Middle frontal gyrus (tissue), 1 donor: Measurements from ENCODE around the gene MALRD1.

Experiments
- DNase-seq: peaks from one replicate; pipeline ENCODE4 v3.0.0-alpha.2; 2015; ENCODE audit warnings: low spot score; ENCODE audit errors: extremely low spot score

MALRD1 gene

DNA sequence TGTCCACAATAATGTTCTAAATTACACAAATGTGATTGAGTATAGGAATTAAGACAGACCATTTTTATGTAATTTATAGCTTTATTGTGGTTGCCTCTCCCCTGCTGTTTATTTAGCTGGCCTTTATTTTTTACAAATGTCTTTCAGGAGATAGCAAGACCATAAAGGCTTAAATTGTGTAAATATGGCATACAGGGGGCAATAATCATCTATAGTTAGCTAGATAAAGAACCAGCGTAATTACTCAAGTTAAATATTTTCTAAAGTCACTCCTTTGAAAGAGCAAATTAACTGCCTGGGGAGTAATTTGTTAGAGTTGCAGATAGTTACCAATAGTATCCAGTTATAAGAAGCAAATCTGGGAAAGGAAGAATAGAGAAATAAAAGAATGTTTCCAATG is at the start of gene MALRD1:
Gene MALRD1 (plus strand): TSS at position 313 of the 400 bp plus-strand sequence. CDS start 138 bp downstream, outside the sequence.
- no peak for DNase-seq

DNA sequence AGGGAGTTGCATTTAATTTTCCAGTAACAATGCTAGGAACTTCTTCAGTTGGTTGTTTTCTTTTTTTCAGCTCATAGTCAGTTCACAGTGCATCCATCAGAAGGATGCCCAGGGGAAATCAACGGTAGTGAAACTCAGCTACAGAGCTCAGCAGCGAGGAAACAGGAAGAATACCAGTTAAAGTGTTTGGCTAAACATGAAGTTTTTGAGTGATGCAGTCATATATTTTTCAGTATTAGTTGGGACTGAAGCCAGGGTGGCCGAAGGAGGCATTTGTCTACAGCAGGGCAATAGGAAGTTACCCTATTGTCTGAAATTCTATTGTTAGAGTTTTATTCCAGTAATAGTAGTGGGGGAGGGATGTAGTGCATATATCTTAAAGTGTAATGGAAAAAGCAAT is 45.3 kb upstream of the MALRD1 start:
- DNase-seq = no peak

DNA sequence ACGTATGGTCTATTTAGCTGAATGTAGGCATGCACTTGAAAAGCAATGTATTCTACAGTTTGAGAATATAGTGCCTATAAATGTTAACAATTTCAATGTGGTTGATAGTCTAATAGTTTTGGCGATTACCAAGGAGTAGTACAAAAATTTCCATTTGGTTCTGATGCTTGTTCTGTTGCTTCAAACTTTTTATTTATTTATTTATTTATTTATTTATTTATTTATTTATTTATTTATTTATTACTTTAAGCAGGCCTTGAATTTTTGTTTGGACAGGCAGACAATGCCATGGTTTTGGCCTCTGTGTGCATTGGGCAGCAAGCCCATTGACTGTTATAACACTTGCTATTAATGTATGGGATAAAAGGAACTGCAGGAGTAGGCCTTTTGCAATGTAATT is 36.5 kb upstream of the MALRD1 start:
- no peak for DNase-seq

DNA sequence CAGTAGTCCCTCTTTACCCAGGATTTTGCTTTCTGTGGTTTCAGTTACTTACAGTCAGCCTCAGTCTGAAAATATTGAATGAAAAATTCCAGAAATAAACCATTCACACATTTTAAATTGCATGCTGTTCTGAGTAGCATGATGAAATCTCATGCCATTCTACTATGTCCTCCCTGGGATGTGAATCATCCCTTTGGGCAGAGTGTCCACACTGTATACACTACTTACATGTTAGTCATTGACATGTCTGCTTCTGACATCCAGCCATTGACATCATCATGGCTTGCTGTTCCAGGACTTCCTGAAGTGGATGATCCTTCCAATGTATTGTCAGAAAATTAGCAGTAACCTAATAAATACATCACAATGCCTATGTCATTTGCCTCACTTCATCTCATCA is 34.6 kb upstream of the MALRD1 start:
- DNase-seq = no peak

DNA sequence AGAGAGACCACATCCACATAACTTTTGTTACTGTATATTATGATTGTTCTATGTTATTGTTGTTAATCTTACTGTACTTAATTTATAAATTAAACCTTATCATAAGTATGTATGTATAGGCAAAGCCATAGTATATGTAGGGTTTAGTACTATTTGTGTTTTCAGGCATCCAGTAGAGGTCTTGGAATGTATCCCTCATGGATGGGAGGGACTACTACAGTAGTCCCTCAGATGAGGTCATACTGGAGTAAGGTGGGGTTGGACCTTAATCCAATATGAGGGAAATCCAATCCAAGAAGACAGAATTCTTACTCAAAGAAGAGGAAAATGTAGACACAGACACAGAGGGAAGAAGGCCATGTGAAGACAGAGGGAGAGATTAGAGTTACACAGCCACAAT is 34.1 kb upstream of the MALRD1 start:
- DNase-seq = no peak

DNA sequence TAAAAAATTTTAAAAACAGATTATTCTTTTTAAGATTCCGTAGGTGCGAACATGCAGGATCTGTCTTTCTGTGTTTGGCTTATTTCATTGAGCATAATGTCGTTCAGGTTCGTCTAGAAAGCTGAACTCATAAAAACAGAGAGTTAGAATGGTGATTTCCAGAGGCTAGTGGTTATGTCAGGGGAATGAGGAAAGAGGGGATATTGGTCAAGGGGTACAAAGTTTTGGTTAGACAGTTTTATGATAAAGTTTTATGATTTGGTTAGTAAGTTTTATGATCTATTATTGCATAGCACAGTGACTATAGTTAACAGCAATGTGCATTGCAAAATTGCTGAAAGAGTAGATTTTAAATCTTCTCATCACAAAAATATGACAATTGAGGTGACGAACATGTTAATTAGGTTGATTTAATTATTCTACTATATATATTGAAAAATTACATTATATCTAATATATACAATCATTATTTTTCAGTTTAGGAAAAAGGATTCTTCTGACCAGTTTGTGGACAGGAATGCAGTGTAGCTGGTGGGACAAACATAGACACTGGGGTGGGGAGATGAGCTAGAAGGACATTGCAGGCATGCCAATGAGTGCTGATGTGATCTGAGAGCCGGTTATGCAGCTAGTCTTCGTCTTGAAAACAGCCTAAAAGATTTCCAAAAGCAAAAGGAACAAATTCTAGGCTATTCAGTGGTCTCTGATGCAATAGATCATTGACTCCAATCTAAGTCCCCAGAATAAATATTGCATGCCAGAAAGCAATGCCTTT is 31.3 kb upstream of the MALRD1 start:
- no peak for DNase-seq

DNA sequence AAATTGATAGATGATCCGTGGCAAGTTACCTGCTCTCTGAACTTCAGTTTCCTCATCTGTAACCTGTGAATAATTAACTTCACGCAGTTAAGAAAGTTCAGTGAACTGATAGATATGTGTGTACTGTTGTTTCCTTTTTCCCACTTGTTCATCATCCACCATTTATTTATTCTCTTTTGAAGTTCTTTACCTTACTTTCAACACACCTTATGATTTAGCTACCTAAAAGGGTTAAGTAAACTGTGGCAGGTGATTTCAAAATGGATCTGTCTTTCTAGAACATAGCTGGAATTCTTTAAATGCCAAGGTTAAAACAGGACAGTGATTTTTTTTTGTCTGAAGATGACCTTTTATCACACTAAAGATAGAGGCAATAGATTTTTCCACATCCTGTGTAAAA is 27.4 kb upstream of the MALRD1 start:
- no peak for DNase-seq

DNA sequence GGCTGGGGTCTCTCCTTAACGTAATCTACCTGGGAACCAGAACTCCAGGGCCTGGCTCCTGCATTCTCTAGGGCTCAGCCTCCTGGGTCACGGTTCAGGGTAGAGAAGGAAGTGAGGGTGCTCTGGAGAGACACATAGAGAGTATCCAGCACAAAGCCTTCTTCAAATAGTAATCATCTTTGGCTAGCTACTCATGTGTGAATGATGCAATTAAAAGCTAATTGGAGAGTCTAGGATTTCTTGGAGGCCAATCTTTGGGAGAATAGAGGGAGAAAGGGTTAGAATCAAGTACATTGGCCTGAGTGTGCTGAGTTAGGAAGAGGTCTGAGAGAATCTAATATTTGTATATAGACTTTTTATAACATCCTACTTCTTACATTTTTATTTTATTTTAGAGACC is 24.0 kb upstream of the MALRD1 start:
- DNase-seq = no peak

DNA sequence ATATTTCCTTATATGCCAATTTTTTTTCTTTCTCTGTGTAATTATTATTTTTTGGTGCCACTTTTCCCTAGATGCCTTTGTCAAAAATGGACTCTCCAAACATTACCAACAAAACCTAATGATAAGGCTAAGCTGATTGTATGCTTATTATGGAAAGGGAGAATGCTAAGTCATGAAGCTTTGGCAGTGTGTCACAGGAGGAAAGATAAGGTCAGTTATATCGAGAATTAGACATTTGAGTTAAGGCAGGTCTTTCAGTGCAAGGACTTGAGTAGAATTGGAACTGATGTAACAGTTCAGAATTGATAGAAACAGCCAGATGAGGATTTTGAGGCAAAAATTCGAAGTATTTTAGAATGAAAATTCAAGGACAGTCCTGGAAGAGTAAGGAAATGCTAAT is 16.8 kb upstream of the MALRD1 start:
- no peak for DNase-seq

DNA sequence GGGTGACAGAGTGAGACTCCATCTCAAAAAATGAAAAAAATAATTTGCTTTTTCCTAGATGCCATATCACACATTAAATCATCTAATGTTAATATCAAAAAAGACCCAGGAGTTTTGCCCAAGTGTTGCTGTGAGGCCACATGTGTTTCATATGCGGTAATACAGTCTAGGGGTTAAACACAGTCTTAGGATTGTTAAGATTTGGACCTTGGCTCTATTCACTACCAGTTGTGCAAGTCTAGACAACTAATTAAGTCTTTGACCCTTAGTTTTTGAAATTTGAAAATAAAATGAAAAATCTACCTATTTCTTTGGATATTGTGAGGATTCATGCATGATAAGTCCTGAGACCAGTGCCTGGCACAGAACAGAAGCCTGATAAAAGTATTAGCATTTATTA is 14.9 kb upstream of the MALRD1 start:
- no peak for DNase-seq

DNA sequence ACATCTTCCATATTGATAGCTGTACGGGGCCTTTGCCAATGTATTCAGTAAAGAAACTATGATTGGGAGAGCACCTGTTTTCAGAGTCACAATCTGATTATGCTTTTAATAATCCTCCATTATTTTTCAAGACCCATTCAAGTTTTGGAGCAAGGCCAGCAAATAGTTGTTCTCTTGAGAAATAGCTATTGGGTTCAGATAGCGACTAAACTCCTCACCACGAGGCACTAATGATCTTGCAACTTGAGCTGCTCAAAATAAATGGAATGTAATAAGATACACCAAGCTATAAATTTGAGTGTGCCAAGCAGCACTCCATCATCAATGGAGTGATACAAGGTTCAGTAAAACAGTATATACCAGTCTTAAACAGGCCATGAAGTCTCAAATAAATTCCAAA is 7.4 kb upstream of the MALRD1 start:
- DNase-seq = no peak

DNA sequence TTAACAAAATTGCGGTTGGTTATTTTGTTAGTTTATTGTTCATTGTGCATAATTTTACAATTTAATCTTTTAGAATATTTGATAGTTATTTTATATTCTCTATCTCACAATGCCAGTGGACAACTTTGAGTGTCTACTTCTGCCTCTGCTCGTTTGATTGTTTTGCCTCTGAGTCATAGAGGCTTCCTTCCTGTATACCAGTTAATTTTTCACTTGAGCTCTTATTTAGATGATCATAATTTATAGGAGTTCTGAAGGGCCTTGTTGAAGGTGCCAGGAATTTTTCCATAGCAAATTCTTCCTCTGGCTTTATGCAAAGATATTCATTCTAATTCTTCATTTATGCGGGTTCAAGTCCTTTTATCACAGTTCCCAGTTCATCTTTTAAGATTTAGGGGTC is 5.2 kb upstream of the MALRD1 start:
- DNase-seq = no peak

DNA sequence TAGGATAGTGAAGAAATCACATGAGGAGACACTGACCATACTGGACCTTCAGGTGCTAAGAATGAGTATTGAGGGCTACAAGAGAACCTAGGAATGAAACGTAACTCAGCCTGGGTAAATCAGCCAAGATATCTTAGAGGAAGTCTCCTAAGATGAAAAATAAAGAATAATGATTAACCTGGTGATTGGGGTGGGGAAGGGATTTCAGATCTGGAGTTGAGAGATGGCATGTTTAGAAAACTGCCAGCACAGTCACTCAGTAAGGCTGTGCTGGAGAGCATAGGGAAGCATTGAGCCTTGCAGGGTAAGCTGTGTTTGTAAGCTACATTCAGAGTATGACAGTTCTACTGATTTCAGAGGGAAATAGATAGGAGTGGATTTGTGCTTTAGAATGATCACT is 1.9 kb upstream of the MALRD1 start:
- DNase-seq = no peak

DNA sequence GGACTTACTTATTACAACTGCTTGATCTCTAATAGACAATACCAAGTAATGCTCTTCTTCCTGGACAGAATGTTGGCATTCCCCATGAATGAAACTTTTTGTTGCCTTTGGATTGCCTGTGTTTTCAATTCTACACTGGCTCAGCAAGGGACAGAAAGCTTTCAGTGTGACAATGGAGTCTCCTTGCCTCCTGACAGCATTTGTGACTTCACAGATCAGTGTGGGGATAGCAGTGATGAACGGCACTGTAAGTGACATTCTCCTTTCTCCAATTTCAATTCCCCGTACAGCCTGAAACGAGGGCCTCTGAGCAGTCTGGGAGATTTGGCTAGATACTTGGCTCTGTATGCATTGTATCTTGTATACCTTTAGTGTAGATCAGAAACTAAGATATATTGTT is 290 bp downstream of the MALRD1 start:
- DNase-seq = no peak

DNA sequence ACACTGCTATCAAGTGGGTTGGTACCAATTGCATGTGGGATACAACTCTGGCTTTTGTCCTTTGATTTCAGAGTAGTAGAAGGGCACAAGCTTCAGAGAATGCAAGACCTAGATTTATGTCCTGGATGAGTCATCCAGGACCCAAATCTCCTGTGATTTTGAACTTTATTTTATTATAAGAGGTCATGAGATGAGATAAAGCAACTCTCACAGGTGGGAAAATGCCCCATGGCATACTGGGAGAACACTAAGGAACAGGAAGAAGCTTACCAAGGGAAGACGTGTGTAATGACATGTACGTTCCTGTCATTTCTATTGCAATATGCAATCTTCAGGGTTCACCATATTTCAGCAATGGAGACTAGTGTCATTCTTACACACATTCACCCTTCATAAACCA is 966 bp downstream of the MALRD1 start:
- no peak for DNase-seq

DNA sequence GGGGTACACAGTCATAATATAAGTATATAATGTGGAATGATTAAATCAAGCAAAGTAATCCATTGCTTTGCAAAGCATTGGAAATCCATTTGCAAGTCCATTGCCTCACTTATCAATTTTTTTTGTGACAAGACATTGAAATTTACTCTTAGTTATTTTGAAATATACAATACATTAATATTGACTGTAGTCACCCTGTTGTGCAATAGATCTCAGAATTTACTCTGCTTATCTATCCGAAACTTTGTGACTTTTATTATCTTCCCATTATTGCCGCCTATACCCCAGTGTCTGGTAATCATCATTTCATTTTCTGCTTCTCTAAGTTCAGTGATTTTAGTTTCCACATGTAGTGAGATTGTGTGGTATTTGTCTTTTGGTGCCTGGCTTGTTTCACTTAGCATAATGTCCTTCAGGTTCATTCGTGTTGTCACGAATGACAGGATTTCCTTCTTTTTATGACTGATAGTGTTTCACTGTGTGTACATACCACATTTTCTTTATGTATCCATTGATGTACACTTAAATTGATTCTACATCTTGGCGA is 5.8 kb downstream of the MALRD1 start:
- DNase-seq = no peak

DNA sequence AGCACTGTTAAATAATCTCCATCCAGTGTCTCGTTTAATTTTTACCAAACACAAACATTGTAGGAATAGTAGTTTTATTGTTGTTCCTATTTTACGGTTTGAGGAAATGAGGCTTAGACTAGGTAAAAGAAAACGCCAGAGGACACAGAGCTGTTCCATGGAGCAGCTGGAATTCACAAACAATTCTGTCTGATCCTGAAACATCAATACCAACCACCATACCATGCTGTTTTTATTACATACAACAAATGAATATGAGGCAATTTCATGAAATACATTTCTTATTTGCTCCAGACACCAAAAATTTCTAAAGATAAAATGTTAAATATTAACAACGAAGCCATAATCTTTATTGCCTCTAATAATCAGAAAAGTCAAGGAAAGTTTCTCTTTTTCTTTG is 9.4 kb downstream of the MALRD1 start:
- DNase-seq = no peak

DNA sequence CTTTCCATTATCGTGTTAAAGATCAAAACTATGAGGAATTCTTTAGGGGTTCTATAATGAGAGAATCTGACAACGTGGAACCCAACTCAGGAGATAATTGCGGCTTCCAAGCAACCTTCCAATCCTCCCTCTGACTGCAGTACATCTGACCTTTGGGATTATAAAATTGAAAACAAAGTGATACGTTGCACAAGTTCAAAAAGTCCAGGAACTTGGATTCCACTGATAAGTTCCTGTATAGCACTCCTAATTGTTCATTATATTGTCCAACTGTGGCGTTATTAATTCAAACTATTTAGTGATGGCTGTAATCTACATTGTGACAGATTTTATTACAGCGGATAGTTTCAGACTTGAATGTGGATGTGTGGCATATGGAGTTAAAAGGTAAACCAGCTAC is 15.4 kb downstream of the MALRD1 start:
- DNase-seq = no peak

DNA sequence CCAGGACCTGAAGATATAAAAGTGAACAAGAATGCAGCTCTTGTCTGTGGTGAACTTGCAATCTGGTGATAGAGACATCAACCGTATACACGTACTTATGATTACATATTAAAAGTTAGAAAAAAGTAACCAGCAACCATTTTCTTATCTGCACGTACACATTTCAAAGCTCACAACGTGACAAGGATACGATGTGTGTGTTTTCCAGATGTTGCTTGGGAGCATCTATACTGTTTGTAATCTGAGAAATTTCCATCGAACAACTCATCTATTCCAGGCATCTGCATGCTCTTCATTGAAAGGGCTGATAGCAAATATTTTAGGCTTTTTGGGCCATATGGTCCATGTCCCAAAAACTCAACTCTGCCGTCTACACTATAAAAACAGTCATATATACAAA is 23.3 kb downstream of the MALRD1 start:
- no peak for DNase-seq

DNA sequence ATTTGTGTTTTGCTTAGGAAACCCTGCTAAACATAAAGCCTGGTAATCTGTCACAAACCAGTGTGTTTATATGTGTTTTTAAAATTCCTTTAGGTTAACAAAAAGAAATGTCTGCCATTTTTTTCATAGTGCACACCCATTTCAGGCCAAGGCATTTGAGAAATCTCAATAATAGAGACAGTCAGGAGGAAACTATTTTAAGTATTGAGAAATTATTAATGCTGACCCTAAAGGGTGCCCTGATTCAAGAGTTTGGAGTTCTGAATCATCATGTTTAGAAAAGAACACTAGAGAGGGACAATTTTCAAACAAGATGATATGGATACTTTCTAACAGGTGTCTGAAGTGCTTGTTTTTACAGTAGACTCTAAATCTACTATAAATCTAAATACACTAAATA is 28.7 kb downstream of the MALRD1 start:
- DNase-seq = no peak

DNA sequence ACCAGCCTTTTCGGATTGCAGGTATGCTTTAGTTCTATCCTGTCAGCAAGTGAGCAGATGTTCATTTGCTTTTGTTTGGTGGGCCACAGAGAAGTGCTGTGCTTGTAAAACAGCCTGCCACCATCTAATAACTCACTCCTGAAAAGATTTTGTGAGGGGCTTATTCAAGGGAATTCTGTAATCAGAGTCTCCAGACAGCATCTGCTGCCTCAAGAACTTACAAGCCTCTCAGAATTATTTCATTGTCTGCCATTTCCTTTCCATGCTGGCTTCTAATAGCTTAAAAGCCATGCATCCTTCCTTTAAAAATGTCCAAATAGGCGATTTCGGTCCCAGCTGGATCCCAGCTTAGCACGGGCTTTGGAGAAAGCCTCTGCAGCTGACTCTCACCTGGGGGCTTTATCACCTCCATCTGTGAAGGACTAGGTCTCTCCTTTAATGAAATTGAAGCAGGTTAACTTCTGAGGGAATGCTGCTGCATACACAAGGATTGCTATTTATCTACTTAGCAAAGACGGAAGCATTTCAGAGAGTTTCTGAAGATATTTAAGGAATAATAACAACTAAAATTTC is 48.0 kb downstream of the MALRD1 start:
- DNase-seq = no peak

DNA sequence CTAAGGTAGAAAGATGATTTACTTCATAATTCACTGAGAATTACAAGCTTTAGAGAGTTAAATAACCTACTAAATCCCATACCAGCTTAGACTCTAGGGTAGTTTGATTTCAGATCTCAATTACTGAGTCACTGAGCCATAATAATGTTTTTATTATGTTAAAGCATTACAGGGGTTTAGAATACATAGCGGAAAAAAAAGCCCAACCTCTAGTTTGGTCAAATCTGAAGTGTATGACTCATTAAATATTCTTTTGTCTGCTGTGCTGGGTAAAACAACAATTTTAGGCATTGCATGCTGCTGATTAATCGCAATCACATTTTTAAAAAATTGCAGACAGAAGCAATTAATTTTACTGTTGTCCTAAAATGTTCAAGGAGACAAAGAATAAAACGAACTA is 48.5 kb downstream of the MALRD1 start:
- DNase-seq = no peak

DNA sequence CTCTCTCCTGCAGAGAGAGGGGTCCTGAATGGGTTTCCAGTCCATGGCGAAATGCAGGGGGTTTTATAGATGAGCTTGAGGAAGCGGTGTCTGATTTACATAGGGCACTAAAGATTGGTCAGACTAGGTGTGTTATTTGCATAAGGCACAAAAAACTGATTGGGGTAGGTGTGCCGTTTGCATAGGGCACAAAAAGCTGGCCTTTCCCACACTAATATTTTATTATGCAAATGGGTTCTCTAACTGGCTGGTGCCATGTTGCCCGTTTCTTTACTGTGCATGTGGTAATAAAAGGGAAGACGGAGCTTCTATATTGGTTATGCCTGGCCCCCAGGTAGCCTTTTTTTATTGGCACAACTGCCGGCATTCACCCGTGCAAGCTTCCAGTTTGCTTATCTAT is 50.2 kb downstream of the MALRD1 start:
- DNase-seq = no peak
